Testis (tissue), 3 donors: Measurements from ENCODE around the gene TTC27. TPM values are rescaled to one million over a fixed set of nuclear protein-coding genes. Genes with fewer than 3 reads are reported as not detected.
"Not testable (repeated sequence)": the region's sequence is repeated elsewhere in the genome, so short reads cannot be mapped to it uniquely, and the experiment has no call there.

ENCODE experiments used
- DNase-seq: peaks from one replicate; pipeline ENCODE4 v3.0.0-alpha.2; 2019
- H3K27ac ChIP-seq, 2 donors: fragments of 200-600 bp; sonication (generic); one replicate each; pipeline ENCODE4 v1.5.1; 2019
- H3K27me3 ChIP-seq: fragments of 200-600 bp; sonication (generic); one replicate; pipeline ENCODE4 v1.5.1; 2019
- H3K36me3 ChIP-seq: fragments of 200-600 bp; sonication (generic); one replicate; pipeline ENCODE4 v1.5.1; 2017; ENCODE audit warnings: low read depth; ENCODE audit errors: missing control alignments
- H3K4me1 ChIP-seq: fragments of 200-600 bp; sonication (generic); one replicate; pipeline ENCODE4 v1.5.1; 2019
- H3K4me3 ChIP-seq, 2 donors: fragments of 200-600 bp; sonication (generic); one replicate each; pipeline ENCODE4 v1.5.1; 2017 to 2019
- H3K9me3 ChIP-seq: fragments of 200-600 bp; sonication (generic); one replicate; pipeline ENCODE4 v1.5.1; 2017
- CTCF ChIP-seq, 3 experiments: fragments of 450-650 bp in 2 of 3; fragments of 200-600 bp in 1 of 3; sonication (generic) in 1 of 3; IDR thresholded peaks; one replicate each; pipeline ENCODE4 v1.5.1; 2016 to 2019; ENCODE audit warnings: antibody characterized with exemption in 3 of 3, mild to moderate bottlenecking in 2 of 3, moderate library complexity in 1 of 3
- POLR2A ChIP-seq: fragments of 450-650 bp; IDR thresholded peaks from one replicate; pipeline ENCODE4 v1.6.1; 2017; ENCODE audit warnings: antibody characterized with exemption, mild to moderate bottlenecking, moderate library complexity
- WGBS, 2 donors: methylation state at CpG; one replicate each; pipeline ENCODE4 v1.1.5; 2018; 5-methylcytosine and 5-hydroxymethylcytosine counted together
- intact Hi-C: fragments of 100-400 bp; cut with DNase I; formaldehyde crosslinking; loops from one replicate; pipeline ENCODE4 v1.15.1; 2023; ENCODE audit warnings: low total_unique reads
- polyA plus RNA-seq: library from polyadenylated mRNA; stranded (reverse); fragments of 350-450 nt; fragmentation: Illumina TruSeq; extraction: RNeasy Lipid Tissue Mini Kit (QIAGEN cat#74804); gene quantifications from one replicate; pipeline ENCODE4 v1.2.3, GENCODE V29; 2014; ENCODE audit warnings: low read depth, low replicate concordance; ENCODE audit not compliant: insufficient read depth
- total RNA-seq, 2 donors: library from RNA; depleted of rRNA; stranded (reverse); fragments of >200 nt; gene quantifications; one replicate each; pipeline ENCODE4 v1.2.3, GENCODE V29; 2016

The TTC27 gene
- total and polyA plus RNA-seq, 3 donors from 2014 or later = 21.6 to 32.9 (median 26.7) TPM

- no peaks in the 10 kb centered on the region for H3K27me3 ChIP-seq
- intact Hi-C loops = no loop called here
- DNase-seq = no peak
- no peak overlapping the region for H3K27ac ChIP-seq
- peaks cover 6% of the 10 kb centered on the region for H3K4me1 ChIP-seq
- TF ChIP-seq CTCF (IDR thresholded peaks at IDR 0.05) (no peak), POLR2A (no peak)
- 87 to 92% methylated on average over 3 of the region's 3 CpGs for WGBS, 2 donors
- H3K9me3 ChIP-seq = no peaks in the 10 kb centered on the region
- H3K36me3 ChIP-seq = no peaks in the 10 kb centered on the region
- no peak overlapping the region for H3K4me3 ChIP-seq
Measured at GRCh38 chr2:32633040-32633439, 5.2 kb downstream of the TTC27 start.

GRCh38 chr2:32638548-32638947, 10.7 kb downstream of the TTC27 start:
- H3K27ac ChIP-seq, H3K4me3 ChIP-seq, H3K27me3 ChIP-seq, intact Hi-C loops, H3K4me1 ChIP-seq, DNase-seq, H3K9me3 ChIP-seq, H3K36me3 ChIP-seq: not testable (repeated sequence)
- 95 to 96% methylated on average over 5 of the region's 5 CpGs for WGBS, 2 donors

DNA sequence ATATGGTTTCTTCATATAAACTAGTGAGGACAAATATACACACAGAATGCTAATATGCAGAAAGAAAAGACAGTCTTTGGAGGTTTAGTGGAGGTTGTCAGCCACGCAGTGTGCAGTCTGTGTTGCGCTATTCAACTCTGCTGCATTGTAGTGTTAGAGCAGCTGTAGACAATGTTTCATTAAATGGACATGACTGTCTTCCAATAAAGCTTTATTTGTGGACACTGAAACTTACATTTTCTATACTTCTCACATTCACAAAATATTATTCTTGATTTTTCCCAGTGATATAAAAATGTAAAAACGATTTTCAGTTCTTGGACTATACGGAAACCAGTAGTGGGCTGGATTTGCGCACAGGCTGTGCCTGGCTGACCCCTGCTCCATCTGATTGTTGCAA, 13.3 kb downstream of the TTC27 start:
- H3K4me3 ChIP-seq = no peak overlapping the region
- WGBS, 2 donors = 91 to 94% methylated on average over 5 of the region's 5 CpGs
- no peak for DNase-seq
- no peaks in the 10 kb centered on the region for H3K27me3 ChIP-seq
- H3K4me1 ChIP-seq = no peaks in the 10 kb centered on the region
- TF ChIP-seq CTCF (IDR thresholded peaks at IDR 0.05) = no peak
- no peak for TF ChIP-seq POLR2A
- no peaks in the 10 kb centered on the region for H3K36me3 ChIP-seq
- no peaks in the 10 kb centered on the region for H3K9me3 ChIP-seq
- intact Hi-C loops = no loop called here
- no peak overlapping the region for H3K27ac ChIP-seq

GRCh38 chr2:32647180-32647651, 19.4 kb downstream of the TTC27 start:
- no peak overlapping the region for H3K27ac ChIP-seq
- no peak overlapping the region for H3K4me3 ChIP-seq
- no peaks in the 10 kb centered on the region for H3K9me3 ChIP-seq
- intact Hi-C loops = no loop called here
- no peak for DNase-seq
- H3K4me1 ChIP-seq = no peaks in the 10 kb centered on the region
- no peaks in the 10 kb centered on the region for H3K36me3 ChIP-seq
- no peak for TF ChIP-seq POLR2A
- no peak for TF ChIP-seq CTCF (IDR thresholded peaks at IDR 0.05)
- H3K27me3 ChIP-seq = no peaks in the 10 kb centered on the region
- WGBS, 2 donors = 80 to 90% methylated on average over 5 of the region's 5 CpGs

- Histone ChIP-seq H3K36me3 (no peaks in the 10 kb centered on the region), H3K4me1 (no peaks in the 10 kb centered on the region), H3K9me3 (no peaks in the 10 kb centered on the region), H3K4me3 (no peak overlapping the region), H3K27me3 (no peaks in the 10 kb centered on the region), H3K27ac (no peak overlapping the region)
- intact Hi-C loops = no loop called here
- 63 to 70% methylated on average over 7 of the region's 7 CpGs for WGBS, 2 donors
- TF ChIP-seq CTCF (IDR thresholded peaks at IDR 0.05) = no peak
- no peak for TF ChIP-seq POLR2A
- no peak for DNase-seq
Measured at GRCh38 chr2:32652555-32653209, 24.8 kb downstream of the TTC27 start.
